ENCODE measurements around the gene ZNF175. TPM values are rescaled to one million over a fixed set of nuclear protein-coding genes. Genes with fewer than 3 reads are reported as not detected.

ZNF175 gene
- total RNA-seq, result 10 to 100 TPM in 1 of 2 experiments, 1 to 10 TPM in 1; 8.9 to 10.1 TPM

- Mint-ChIP-seq H3K27ac (peak within 1 kb of the TSS; percentile 88), H3K27me3 (peaks cover 6% of the 10 kb centered on the region), H3K4me1 (peaks cover 22% of the 10 kb centered on the region), H3K9me3 (peaks cover 2% of the 10 kb centered on the region), H3K4me3 (peak within 1 kb of the TSS; percentile 98), H3K36me3 (peaks cover 33% of the 10 kb centered on the region)
- DNase-seq, result peak; percentile 79
Observed at GRCh38 chr19:51570962-51571575, at the start of gene ZNF175. Gene ZNF175 (plus strand): TSS chr19:51571283. CDS start chr19:51573330, 2,047 bp downstream.

- Mint-ChIP-seq H3K27ac (no peak overlapping the region), H3K36me3 (no peaks in the 10 kb centered on the region), H3K4me1 (no peaks in the 10 kb centered on the region), H3K9me3 (no peaks in the 10 kb centered on the region), H3K4me3 (no peak overlapping the region), H3K27me3 (peaks cover 46% of the 10 kb centered on the region)
- DNase-seq, result no peak
Observed at GRCh38 chr19:51521357-51521756, 49.7 kb upstream of the ZNF175 start.

- Mint-ChIP-seq H3K36me3 (no peaks in the 10 kb centered on the region), H3K9me3 (no peaks in the 10 kb centered on the region), H3K27ac (no peak overlapping the region), H3K27me3 (peaks cover 47% of the 10 kb centered on the region), H3K4me3 (no peak overlapping the region), H3K4me1 (no peaks in the 10 kb centered on the region)
- no peak for DNase-seq
Observed at GRCh38 chr19:51521781-51522180, 49.3 kb upstream of the ZNF175 start.

- no peaks in the 10 kb centered on the region for H3K36me3 Mint-ChIP-seq
- no peak for DNase-seq
- H3K4me3 Mint-ChIP-seq, result no peak overlapping the region
- H3K27ac Mint-ChIP-seq, result no peak overlapping the region
- no peaks in the 10 kb centered on the region for H3K9me3 Mint-ChIP-seq
- no peaks in the 10 kb centered on the region for H3K4me1 Mint-ChIP-seq
- peaks cover 46% of the 10 kb centered on the region for H3K27me3 Mint-ChIP-seq
Observed at GRCh38 chr19:51524666-51525264, 46.3 kb upstream of the ZNF175 start.

- Mint-ChIP-seq H3K4me3 (no peak overlapping the region), H3K27me3 (peaks cover 51% of the 10 kb centered on the region), H3K9me3 (no peaks in the 10 kb centered on the region), H3K4me1 (no peaks in the 10 kb centered on the region), H3K27ac (no peak overlapping the region), H3K36me3 (no peaks in the 10 kb centered on the region)
- DNase-seq, result no peak
Observed at GRCh38 chr19:51525651-51526050, 45.4 kb upstream of the ZNF175 start.

GRCh38 chr19:51529301-51529700 lies 41.8 kb upstream of the ZNF175 start:
- Mint-ChIP-seq H3K4me1 (no peaks in the 10 kb centered on the region), H3K9me3 (no peaks in the 10 kb centered on the region), H3K27ac (no peak overlapping the region), H3K36me3 (no peaks in the 10 kb centered on the region), H3K4me3 (no peak overlapping the region), H3K27me3 (peaks cover 59% of the 10 kb centered on the region)
- no peak for DNase-seq

GRCh38 chr19:51530616-51531015 lies 40.5 kb upstream of the ZNF175 start:
- Mint-ChIP-seq H3K36me3 (no peaks in the 10 kb centered on the region), H3K9me3 (peaks cover under 1% of the 10 kb centered on the region), H3K4me1 (no peaks in the 10 kb centered on the region), H3K27me3 (peaks cover 70% of the 10 kb centered on the region), H3K27ac (no peak overlapping the region), H3K4me3 (no peak overlapping the region)
- DNase-seq, result no peak

- Mint-ChIP-seq H3K9me3 (peaks cover 2% of the 10 kb centered on the region), H3K4me3 (no peak within 1 kb of the TSS), H3K36me3 (no peaks in the 10 kb centered on the region), H3K27ac (no peak within 1 kb of the TSS), H3K4me1 (no peaks in the 10 kb centered on the region), H3K27me3 (peaks cover 76% of the 10 kb centered on the region)
- DNase-seq, result no peak
Observed at GRCh38 chr19:51531349-51532315, 39.5 kb upstream of the ZNF175 start, which contains the start of gene SIGLEC6. Gene SIGLEC6 (minus strand): TSS chr19:51531670. CDS start chr19:51531648, 22 bp downstream.

GRCh38 chr19:51535535-51535934 lies 35.5 kb upstream of the ZNF175 start:
- Mint-ChIP-seq H3K9me3 (peaks cover 2% of the 10 kb centered on the region), H3K27ac (no peak overlapping the region), H3K4me3 (no peak overlapping the region), H3K27me3 (peaks cover 74% of the 10 kb centered on the region), H3K4me1 (no peaks in the 10 kb centered on the region), H3K36me3 (no peaks in the 10 kb centered on the region)
- no peak for DNase-seq

GRCh38 chr19:51539821-51540366 lies 31.2 kb upstream of the ZNF175 start:
- H3K36me3 Mint-ChIP-seq, result no peaks in the 10 kb centered on the region
- DNase-seq, result no peak
- no peak overlapping the region for H3K27ac Mint-ChIP-seq
- peaks cover 45% of the 10 kb centered on the region for H3K27me3 Mint-ChIP-seq
- no peak overlapping the region for H3K4me3 Mint-ChIP-seq
- peaks cover 2% of the 10 kb centered on the region for H3K9me3 Mint-ChIP-seq
- no peaks in the 10 kb centered on the region for H3K4me1 Mint-ChIP-seq

GRCh38 chr19:51541458-51542357 lies 29.4 kb upstream of the ZNF175 start:
- Mint-ChIP-seq H3K27me3 (peaks cover 43% of the 10 kb centered on the region), H3K9me3 (no peaks in the 10 kb centered on the region), H3K4me1 (peaks cover 5% of the 10 kb centered on the region), H3K4me3 (no peak overlapping the region), H3K27ac (no peak overlapping the region), H3K36me3 (no peaks in the 10 kb centered on the region)
- DNase-seq, result no peak

GRCh38 chr19:51542699-51543098 lies 28.4 kb upstream of the ZNF175 start:
- peaks cover 43% of the 10 kb centered on the region for H3K27me3 Mint-ChIP-seq
- no peak overlapping the region for H3K27ac Mint-ChIP-seq
- no peaks in the 10 kb centered on the region for H3K36me3 Mint-ChIP-seq
- no peak for DNase-seq
- no peak overlapping the region for H3K4me3 Mint-ChIP-seq
- peaks cover 6% of the 10 kb centered on the region for H3K4me1 Mint-ChIP-seq
- H3K9me3 Mint-ChIP-seq, result no peaks in the 10 kb centered on the region

- Mint-ChIP-seq H3K9me3 (no peaks in the 10 kb centered on the region), H3K27me3 (peaks cover 42% of the 10 kb centered on the region), H3K36me3 (no peaks in the 10 kb centered on the region), H3K4me1 (peaks cover 6% of the 10 kb centered on the region), H3K27ac (no peak overlapping the region), H3K4me3 (no peak overlapping the region)
- no peak for DNase-seq
Observed at GRCh38 chr19:51544038-51544437, 27.0 kb upstream of the ZNF175 start.

GRCh38 chr19:51546107-51546649 lies 24.9 kb upstream of the ZNF175 start:
- Mint-ChIP-seq H3K9me3 (no peaks in the 10 kb centered on the region), H3K27ac (no peak overlapping the region), H3K27me3 (peaks cover 46% of the 10 kb centered on the region), H3K36me3 (no peaks in the 10 kb centered on the region), H3K4me3 (no peak overlapping the region), H3K4me1 (peaks cover 9% of the 10 kb centered on the region)
- DNase-seq, result no peak
